Common myeloid progenitor, CD34-positive (primary cell): ENCODE results near the gene PAXX. TPM values are rescaled to one million over a fixed set of nuclear protein-coding genes. Genes with fewer than 3 reads are reported as not detected.

Experiments
- CTCF ChIA-PET: fragments of 350-600 bp; sonication (Branson Sonifier 250); formaldehyde crosslinking; loops from one replicate; lab custom pipeline; 2021; ENCODE audit warnings: antibody characterized with exemption; lab: Charles Lee
- POLR2A ChIA-PET: fragments of 350-600 bp; sonication (Branson Sonifier 250); formaldehyde crosslinking; loops from one replicate; lab custom pipeline; 2021; ENCODE audit warnings: antibody characterized with exemption; lab: Charles Lee
- DNase-seq, 3 donors: peaks; one replicate each; pipeline versions ENCODE4 v3.0.0 to v3.0.0-alpha.2; 2013
- H3K27ac ChIP-seq, 2 experiments: 1 replicate in 1 of 2; 2 replicates in 1 of 2; pipeline ENCODE4 v1.7.0; 2013; ENCODE audit warnings: inconsistent platforms in 2 of 2, low read length in 2 of 2, mild to moderate bottlenecking in 2 of 2, low read depth in 1 of 2, moderate library complexity in 1 of 2; ENCODE audit not compliant: severe bottlenecking in 2 of 2, insufficient read depth in 1 of 2, poor library complexity in 1 of 2
- H3K27me3 ChIP-seq, 5 experiments: replicated peaks in 2 of 5; 1 replicate in 3 of 5; 2 replicates in 2 of 5; pipeline versions ENCODE4 v1.6.1 to v1.7.0; 2013; ENCODE audit warnings: low read length in 4 of 5, mild to moderate bottlenecking in 2 of 5, moderate library complexity in 2 of 5, inconsistent platforms in 1 of 5; ENCODE audit not compliant: insufficient read depth in 5 of 5, control insufficient read depth in 4 of 5
- H3K36me3 ChIP-seq, 4 experiments: 1 replicate in 2 of 4; 2 replicates in 2 of 4; pipeline versions ENCODE4 v1.6.1 to v1.7.0; 2013; ENCODE audit warnings: low read length in 3 of 4, control low read depth in 1 of 4, mild to moderate bottlenecking in 1 of 4; ENCODE audit not compliant: control insufficient read depth in 4 of 4, insufficient read depth in 4 of 4
- H3K4me1 ChIP-seq, 4 experiments: 1 replicate in 3 of 4; 2 replicates in 1 of 4; pipeline versions ENCODE4 v1.6.1 to v1.7.1; 2013; ENCODE audit warnings: low read length in 3 of 4, mild to moderate bottlenecking in 3 of 4, control low read depth in 1 of 4, inconsistent platforms in 1 of 4, moderate library complexity in 1 of 4; ENCODE audit not compliant: control insufficient read depth in 4 of 4, insufficient read depth in 4 of 4; ENCODE audit errors: control extremely low read depth in 1 of 4
- H3K4me3 ChIP-seq, 7 experiments: 1 replicate in 4 of 7; 2 replicates in 3 of 7; pipeline versions ENCODE4 v1.5.1 to v1.7.0; 2013; ENCODE audit warnings: mild to moderate bottlenecking in 7 of 7, low read length in 6 of 7, moderate library complexity in 6 of 7, inconsistent platforms in 2 of 7, low read depth in 2 of 7, control low read depth in 1 of 7; ENCODE audit not compliant: insufficient read depth in 4 of 7, control insufficient read depth in 1 of 7; ENCODE audit errors: extremely low read depth in 1 of 7
- H3K9me3 ChIP-seq, 5 experiments: 1 replicate in 4 of 5; 2 replicates in 1 of 5; pipeline versions ENCODE4 v1.6.1 to v1.7.1; 2013; ENCODE audit warnings: low read length in 4 of 5, mild to moderate bottlenecking in 2 of 5, inconsistent platforms in 1 of 5, low read depth in 1 of 5, moderate library complexity in 1 of 5; ENCODE audit not compliant: control insufficient read depth in 4 of 5, insufficient read depth in 2 of 5; ENCODE audit errors: control extremely low read depth in 1 of 5
- WGBS: methylation state at CpG from one replicate; pipeline ENCODE4 v1.1.5; 2013; ENCODE audit not compliant: insufficient coverage; 5-methylcytosine and 5-hydroxymethylcytosine counted together
- polyA plus RNA-seq: library from polyadenylated mRNA; unstranded; fragments of 120-200 nt; gene quantifications from one replicate; pipeline ENCODE4 v1.2.1, GENCODE V29; 2013

The PAXX gene, protein sequence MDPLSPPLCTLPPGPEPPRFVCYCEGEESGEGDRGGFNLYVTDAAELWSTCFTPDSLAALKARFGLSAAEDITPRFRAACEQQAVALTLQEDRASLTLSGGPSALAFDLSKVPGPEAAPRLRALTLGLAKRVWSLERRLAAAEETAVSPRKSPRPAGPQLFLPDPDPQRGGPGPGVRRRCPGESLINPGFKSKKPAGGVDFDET
- polyA plus RNA-seq = 28.2 TPM

DNA sequence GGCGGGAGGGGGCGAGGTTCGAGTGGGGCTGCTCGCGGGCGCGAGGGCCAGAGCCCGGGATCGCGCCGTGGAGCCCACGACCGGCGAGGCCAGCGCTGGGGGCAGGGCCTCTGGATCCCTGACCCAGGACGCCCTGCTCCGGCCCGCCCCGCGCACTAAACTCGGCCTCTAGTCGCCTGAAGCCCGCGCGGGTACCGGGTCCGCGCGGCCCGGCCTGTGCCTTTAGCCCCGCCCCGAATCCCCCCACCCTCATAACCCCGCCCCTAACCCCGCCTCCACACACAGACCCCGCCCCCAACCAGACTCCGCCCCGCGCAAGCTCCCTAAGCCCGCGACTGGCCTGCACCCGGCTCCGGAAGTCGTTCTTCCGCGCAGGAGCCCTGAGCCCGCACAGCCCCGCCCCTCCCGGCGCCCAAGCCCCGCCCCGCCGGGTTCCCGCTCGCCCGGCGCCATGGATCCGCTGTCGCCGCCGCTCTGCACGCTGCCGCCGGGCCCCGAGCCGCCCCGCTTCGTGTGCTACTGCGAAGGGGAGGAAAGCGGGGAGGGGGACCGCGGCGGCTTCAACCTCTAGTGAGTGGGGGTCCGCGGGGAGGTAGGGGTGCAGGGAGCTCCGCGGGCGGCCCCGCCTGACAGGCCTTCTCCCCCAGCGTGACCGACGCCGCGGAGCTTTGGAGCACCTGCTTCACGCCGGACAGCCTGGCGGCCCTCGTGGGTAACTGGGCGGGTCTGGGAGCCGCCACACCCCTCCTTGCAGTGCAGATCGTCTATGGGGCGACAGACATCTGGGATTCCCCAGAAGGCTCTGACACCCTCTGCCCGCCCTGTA lies at the start of gene PAXX:
TSS of gene PAXX (plus strand) at position 430 of the 826 bp plus-strand sequence. CDS start at position 452, 22 bp downstream.
- H3K4me1 ChIP-seq = peaks cover 0 to 41% (median 36%) of the 10 kb centered on the region in 4 experiments

DNA sequence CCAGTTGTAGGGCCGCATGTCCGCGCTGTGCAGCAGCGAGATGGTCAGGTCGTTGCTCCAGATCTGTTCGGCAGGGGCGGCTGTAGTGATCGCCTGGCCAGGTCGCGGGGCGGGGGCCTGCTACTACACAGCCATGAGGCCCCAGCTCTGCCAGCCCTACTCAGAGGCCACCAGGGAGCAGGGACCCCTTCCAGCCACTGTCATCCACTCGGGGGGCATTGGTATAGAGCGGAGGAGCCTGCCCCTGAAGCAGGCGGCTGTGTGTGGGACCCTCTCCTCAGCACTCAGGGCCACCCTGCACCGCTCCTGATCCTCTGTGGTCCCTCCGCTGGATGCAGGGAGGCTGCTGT lies 49.4 kb upstream of the PAXX start:
- ChIA-PET POLR2A (interaction anchor here (1.1 kb wide), 1 partner anchor 93 kb away, joined by 4 read pairs; no protein-coding TSS in a partner anchor), CTCF (no interaction called here)
- 95% methylated on average over 14 of the region's 16 CpGs for WGBS
- no peaks in the 10 kb centered on the region for H3K9me3 ChIP-seq
- peaks cover 0 to 23% (median 17%) of the 10 kb centered on the region in 4 experiments for H3K4me1 ChIP-seq
- H3K36me3 ChIP-seq = peaks cover 4 to 45% (median 25%) of the 10 kb centered on the region in 4 experiments
- peak overlapping the region in 3 of 7 experiments; percentile 82 to 91 (median 86) for H3K4me3 ChIP-seq
- DNase-seq = no peak
- no peaks in the 10 kb centered on the region for H3K27me3 ChIP-seq
- H3K27ac ChIP-seq = no peak overlapping the region

More for the DNA sequence above, at the start of gene PAXX:
- CTCF ChIA-PET = interaction anchor here (1.0 to 3.2 kb wide), 6 partner anchors 10 to 43 kb away, joined by 3 to 13 read pairs (median 6); partner anchors contain the start of gene ABCA2
- Histone ChIP-seq H3K36me3 (peaks cover 0 to 15% (median 4%) of the 10 kb centered on the region in 4 experiments), H3K27me3 (peaks cover 0 to 41% (median 9%) of the 10 kb centered on the region in 5 experiments), H3K9me3 (no peaks in the 10 kb centered on the region), H3K27ac (peak within 1 kb of the TSS in 1 of 2 experiments; percentile 64), H3K4me3 (peak within 1 kb of the TSS; percentile 42 to 79 (median 71))
- DNase-seq = peak; percentile 87 to 92 (median 92)
- POLR2A ChIA-PET = interaction anchor here (0.8 to 1.7 kb wide), 2 partner anchors 13 to 16 kb away, joined by 3 to 5 read pairs; partner anchors contain the start of gene PTGDS
- WGBS = under 1% methylated on average over 50 of the region's 92 CpGs

DNA sequence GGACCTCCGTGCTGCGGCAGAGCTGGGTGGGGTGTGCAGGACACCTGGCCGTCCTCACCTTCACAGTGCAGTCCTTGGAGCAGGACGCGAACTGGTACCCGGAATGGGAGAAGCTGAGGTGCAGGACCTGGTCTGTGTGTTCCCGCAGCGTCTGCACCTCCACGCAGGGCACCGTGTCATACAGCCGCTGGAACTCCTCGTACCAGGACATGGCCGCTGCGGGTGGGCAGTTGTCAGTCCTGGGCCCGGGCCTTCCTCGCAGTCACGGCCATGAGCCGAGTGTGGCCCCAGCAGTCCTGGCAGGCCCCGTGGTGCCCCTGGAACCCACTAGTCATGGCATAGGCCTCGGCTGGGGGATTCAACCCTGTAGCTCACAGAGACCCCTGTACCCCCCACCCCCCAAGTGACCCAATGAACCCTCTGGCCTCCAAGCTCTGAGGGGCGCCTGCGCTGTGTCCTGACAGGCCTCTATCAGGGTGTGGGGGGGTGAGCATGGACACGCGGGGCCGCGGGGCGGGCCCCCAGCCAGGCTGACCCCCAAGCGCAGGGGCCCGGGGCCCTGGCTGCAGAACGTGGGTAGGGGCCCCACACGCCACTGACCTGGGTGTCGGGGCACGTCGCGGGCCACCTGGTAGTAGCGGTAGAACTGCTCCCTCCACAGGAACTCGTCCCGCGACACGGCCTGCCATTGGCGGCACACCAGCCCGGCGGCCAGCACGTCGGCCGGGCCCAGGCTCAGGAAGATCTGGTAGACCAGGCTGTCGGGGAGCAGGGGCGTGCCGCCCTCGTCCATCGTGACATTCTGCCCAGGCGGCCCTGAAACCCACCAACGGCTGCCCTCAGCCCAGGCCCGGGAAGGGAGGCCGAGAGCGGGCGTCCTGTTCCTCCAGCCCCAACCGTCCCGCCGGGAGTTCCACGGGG lies 48.7 kb upstream of the PAXX start:
- no peaks in the 10 kb centered on the region for H3K9me3 ChIP-seq
- no peaks in the 10 kb centered on the region for H3K27me3 ChIP-seq
- ChIA-PET CTCF (interaction anchor here (0.7 to 5.7 kb wide), 6 partner anchors 8 to 121 kb away, joined by 3 to 61 read pairs (median 3); no protein-coding TSS in a partner anchor), POLR2A (interaction anchor here (0.6 to 1.1 kb wide), 3 partner anchors 77 to 92 kb away, joined by 3 to 4 read pairs (median 4); partner anchors contain the start of gene EDF1)
- peaks cover 0 to 23% (median 20%) of the 10 kb centered on the region in 4 experiments for H3K4me1 ChIP-seq
- 29% methylated on average over 56 of the region's 61 CpGs for WGBS
- H3K4me3 ChIP-seq = peak overlapping the region; percentile 64 to 91 (median 81)
- peak overlapping the region; percentile 54 to 81 for H3K27ac ChIP-seq
- peak; percentile 19 to 45 (median 35) for DNase-seq
- peaks cover 4 to 42% (median 24%) of the 10 kb centered on the region in 4 experiments for H3K36me3 ChIP-seq

DNA sequence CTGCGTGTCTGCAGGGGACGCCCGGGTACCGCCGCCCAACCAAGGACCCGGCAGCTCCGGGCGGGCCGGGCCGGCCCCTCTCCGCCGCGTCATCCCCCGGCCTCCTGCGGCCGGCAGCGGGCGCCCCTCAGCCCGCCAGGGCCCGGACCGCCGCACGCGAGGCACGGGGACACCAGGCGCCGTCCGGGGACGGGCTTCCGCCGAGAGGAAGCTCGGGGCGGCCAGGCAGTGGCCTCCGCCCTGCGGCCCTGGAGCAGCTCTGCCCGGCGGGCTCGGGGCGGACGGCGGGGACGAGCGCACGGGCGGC lies 48.1 kb upstream of the PAXX start:
- H3K4me1 ChIP-seq = peaks cover 0 to 27% (median 23%) of the 10 kb centered on the region in 4 experiments
- POLR2A ChIA-PET = interaction anchor here (0.6 to 0.8 kb wide), 2 partner anchors 78 to 85 kb away, joined by 3 to 4 read pairs; partner anchors contain the start of gene EDF1
- no peaks in the 10 kb centered on the region for H3K27me3 ChIP-seq
- WGBS = 1% methylated on average over 45 of the region's 45 CpGs
- CTCF ChIA-PET = interaction anchor here (0.7 to 5.7 kb wide), 6 partner anchors 9 to 122 kb away, joined by 3 to 61 read pairs (median 3); no protein-coding TSS in a partner anchor
- H3K27ac ChIP-seq = peak overlapping the region; percentile 54 to 81
- H3K9me3 ChIP-seq = no peaks in the 10 kb centered on the region
- peak overlapping the region; percentile 64 to 91 (median 81) for H3K4me3 ChIP-seq
- peaks cover 3 to 40% (median 23%) of the 10 kb centered on the region in 4 experiments for H3K36me3 ChIP-seq
- DNase-seq = peak in 2 of 3 donors; percentile 50 to 64

DNA sequence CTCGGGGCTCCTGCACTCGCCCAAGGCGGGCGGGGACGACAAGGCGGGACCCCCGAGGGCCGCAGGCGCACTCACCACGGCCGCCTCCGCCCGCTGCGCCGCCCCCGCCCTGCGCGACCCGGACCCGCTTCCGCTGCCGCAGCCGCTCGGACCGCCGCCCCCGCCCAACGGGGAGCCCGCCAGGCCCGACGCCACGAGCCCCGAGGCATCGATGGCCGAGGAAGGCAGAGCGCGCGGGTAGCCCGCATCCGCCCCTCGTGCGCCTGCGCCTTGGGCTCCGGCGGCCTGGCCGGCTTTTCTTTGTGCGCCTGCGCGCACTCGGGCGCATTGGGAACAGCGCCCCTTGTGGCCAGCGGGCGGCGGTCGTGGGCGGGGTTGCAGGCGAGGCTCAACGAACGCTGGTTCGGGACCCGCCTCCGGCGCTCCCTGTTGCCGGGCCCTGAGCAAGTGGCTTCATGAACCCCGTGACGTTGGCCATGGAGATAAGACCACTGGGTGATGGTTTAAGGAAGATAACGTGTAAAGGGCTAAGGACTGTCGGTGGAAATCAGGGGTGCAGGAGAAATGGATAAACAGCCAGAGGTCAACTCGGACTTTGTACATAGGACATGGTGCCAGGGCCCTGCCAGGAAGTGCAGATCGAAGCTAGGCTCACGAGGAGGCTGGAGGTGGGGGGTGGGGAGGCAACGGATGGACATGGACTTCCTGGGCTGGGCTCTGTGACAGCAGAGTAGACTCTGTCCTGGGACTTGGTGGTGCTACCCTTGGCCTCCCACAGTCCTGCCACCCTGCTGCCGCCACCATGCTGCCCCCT lies 47.5 kb upstream of the PAXX start, which contains the start of the genes C8G and FBXW5:
TSS of gene C8G (plus strand) at position 725 of the 814 bp plus-strand sequence. CDS start at position 803, 78 bp downstream.
TSS of gene FBXW5 (minus strand) at position 220 of the 814 bp plus-strand sequence. CDS start 655 bp downstream, outside the sequence.
- WGBS = under 1% methylated on average over 70 of the region's 74 CpGs
- CTCF ChIA-PET = interaction anchor here (0.7 to 5.7 kb wide), 7 partner anchors 9 to 122 kb away, joined by 3 to 61 read pairs (median 3); no protein-coding TSS in a partner anchor

More for the DNA sequence above, 47.5 kb upstream of the PAXX start, which contains the start of the genes C8G and FBXW5:
- Histone ChIP-seq H3K27ac (peak within 1 kb of the TSS; percentile 54 to 81), H3K36me3 (peaks cover under 1 to 34% (median 22%) of the 10 kb centered on the region in 4 experiments), H3K4me3 (peak within 1 kb of the TSS; percentile 64 to 91 (median 81)), H3K27me3 (no peaks in the 10 kb centered on the region), H3K9me3 (no peaks in the 10 kb centered on the region), H3K4me1 (peaks cover 0 to 29% (median 25%) of the 10 kb centered on the region in 4 experiments)
- DNase-seq = peak; percentile 89 to 95 (median 94)
- POLR2A ChIA-PET = interaction anchor here (0.6 to 0.8 kb wide), 3 partner anchors 27 to 86 kb away, joined by 3 to 4 read pairs (median 3); partner anchors contain the start of gene EDF1
